SK-N-SH treated with all-trans-retinoic acid at 6 μM for 48 hours (cell line): ENCODE results near the gene TMOD4.

Experiments
- ATAC-seq: fragments of 200-7000 bp; cut with Tn5 transposase; 3 replicates; pipeline ENCODE4 v1.9.1; 2020; ENCODE audit warnings: mild to moderate bottlenecking, moderate library complexity
- ARNTL ChIP-seq: fragments of 450-650 bp; formaldehyde crosslinking; IDR thresholded peaks from 2 replicates; pipeline ENCODE4 v1.5.0; 2020; ENCODE audit warnings: low read depth, mild to moderate bottlenecking, moderate library complexity, borderline replicate concordance
- BACH2 ChIP-seq: fragments of 250-450 bp; sonication (Bioruptor Pico); IDR thresholded peaks from 2 replicates; pipeline ENCODE4 v1.9.0; 2021; ENCODE audit warnings: mild to moderate bottlenecking, borderline replicate concordance
- CREB5 ChIP-seq: fragments of 250-450 bp; sonication (Bioruptor Pico); IDR thresholded peaks from 2 replicates; pipeline ENCODE4 v1.5.1; 2020; ENCODE audit warnings: low read depth, mild to moderate bottlenecking, moderate library complexity
- CSDC2 ChIP-seq: fragments of 250-450 bp; sonication (Bioruptor Pico); IDR thresholded peaks from 2 replicates; pipeline ENCODE4 v1.5.0; 2020; ENCODE audit warnings: mild to moderate bottlenecking, moderate library complexity
- CSRNP3 ChIP-seq: fragments of 250-450 bp; sonication (Bioruptor Pico); IDR thresholded peaks from 2 replicates; pipeline ENCODE4 v1.5.1; 2021; ENCODE audit warnings: mild to moderate bottlenecking, moderate library complexity
- ESRRG ChIP-seq: fragments of 250-450 bp; sonication (Bioruptor Pico); IDR thresholded peaks from 2 replicates; pipeline ENCODE4 v1.6.1; 2021; ENCODE audit warnings: mild to moderate bottlenecking
- GLIS3 ChIP-seq: fragments of 250-450 bp; sonication (Bioruptor Pico); IDR thresholded peaks from 2 replicates; pipeline ENCODE4 v1.5.0; 2020; ENCODE audit warnings: mild to moderate bottlenecking, moderate library complexity
- ISL1 ChIP-seq: fragments of 250-450 bp; sonication (Bioruptor Pico); IDR thresholded peaks from 2 replicates; pipeline ENCODE4 v2.1.2; 2022; ENCODE audit warnings: mild to moderate bottlenecking, moderate library complexity
- OSR1 ChIP-seq: fragments of 250-450 bp; sonication (Bioruptor Pico); IDR thresholded peaks from 2 replicates; pipeline ENCODE4 v1.8.0; 2022; ENCODE audit warnings: moderate library complexity, mild to moderate bottlenecking, inconsistent platforms
- POU6F1 ChIP-seq: fragments of 250-450 bp; sonication (Bioruptor Pico); IDR thresholded peaks from 2 replicates; pipeline ENCODE4 v1.8.0; 2021; ENCODE audit warnings: low read depth, mild to moderate bottlenecking, moderate library complexity, borderline replicate concordance
- PPARA ChIP-seq: fragments of 250-450 bp; sonication (Bioruptor Pico); IDR thresholded peaks from 2 replicates; pipeline ENCODE4 v1.5.0; 2020; ENCODE audit warnings: mild to moderate bottlenecking, borderline replicate concordance
- RARB ChIP-seq: fragments of 250-450 bp; sonication (Bioruptor Pico); IDR thresholded peaks from 2 replicates; pipeline ENCODE4 v1.8.0; 2021; ENCODE audit warnings: mild to moderate bottlenecking, moderate library complexity
- SNAI2 ChIP-seq: fragments of 250-450 bp; sonication (Bioruptor Pico); IDR thresholded peaks from 2 replicates; pipeline ENCODE4 v1.5.0; 2020; ENCODE audit warnings: mild to moderate bottlenecking, moderate library complexity
- TCF4 ChIP-seq: fragments of 250-450 bp; sonication (Bioruptor Pico); IDR thresholded peaks from 2 replicates; pipeline ENCODE4 v1.8.0; 2021; ENCODE audit warnings: mild to moderate bottlenecking, moderate library complexity, borderline replicate concordance
- TOX ChIP-seq: fragments of 250-450 bp; sonication (Bioruptor Pico); IDR thresholded peaks from 2 replicates; pipeline ENCODE4 v1.8.0; 2021; ENCODE audit warnings: mild to moderate bottlenecking, moderate library complexity, borderline replicate concordance
- TSHZ2 ChIP-seq: fragments of 250-450 bp; sonication (Bioruptor Pico); IDR thresholded peaks from 2 replicates; pipeline ENCODE4 v1.5.0; 2020; ENCODE audit warnings: mild to moderate bottlenecking, moderate library complexity
- ZC3H10 ChIP-seq: fragments of 250-450 bp; sonication (Bioruptor Pico); IDR thresholded peaks from 2 replicates; pipeline ENCODE4 v1.5.1; 2021; ENCODE audit warnings: mild to moderate bottlenecking, moderate library complexity
- ZFP3 ChIP-seq: fragments of 250-450 bp; sonication (Bioruptor Pico); IDR thresholded peaks from 2 replicates; pipeline ENCODE4 v1.5.0; 2020; ENCODE audit warnings: mild to moderate bottlenecking, moderate library complexity
- ZFP30 ChIP-seq: fragments of 450-650 bp; formaldehyde crosslinking; IDR thresholded peaks from 2 replicates; pipeline ENCODE4 v1.5.0; 2022; ENCODE audit warnings: mild to moderate bottlenecking, moderate library complexity
- ZNF565 ChIP-seq: fragments of 450-650 bp; formaldehyde crosslinking; conservative IDR thresholded peaks from 2 replicates; pipeline ENCODE4 v1.5.0; 2020; ENCODE audit warnings: low read depth, mild to moderate bottlenecking, moderate library complexity
- ZNF8 ChIP-seq: fragments of 450-650 bp; formaldehyde crosslinking; IDR thresholded peaks from 2 replicates; pipeline ENCODE4 v1.5.0; 2020; ENCODE audit warnings: mild to moderate bottlenecking, moderate library complexity

TMOD4 gene

GRCh38 chr1:151134991-151135390 is 40.8 kb downstream of the TMOD4 start:
- no peak for TF ChIP-seq POU6F1 (CRISPR knock-in tag)
- TF ChIP-seq TSHZ2 (CRISPR knock-in tag), result no peak
- no peak for TF ChIP-seq ZNF8 (CRISPR knock-in tag)
- no peak for TF ChIP-seq CSRNP3
- TF ChIP-seq ESRRG, result no peak
- no peak for TF ChIP-seq OSR1 (CRISPR knock-in tag)
- no peak for TF ChIP-seq PPARA (CRISPR knock-in tag)
- TF ChIP-seq ZFP3, result no peak
- no peak for TF ChIP-seq TCF4 (CRISPR knock-in tag)
- TF ChIP-seq ZNF565, result no peak
- no peak for TF ChIP-seq ARNTL (CRISPR knock-in tag)
- TF ChIP-seq TOX (CRISPR knock-in tag), result no peak
- no peak for TF ChIP-seq ISL1 (CRISPR knock-in tag)
- no peak for TF ChIP-seq SNAI2 (CRISPR knock-in tag)
- TF ChIP-seq, all 23 proteins: peak for 0
- no peak for ATAC-seq

GRCh38 chr1:151134396-151134795 is 41.4 kb downstream of the TMOD4 start:
- no peak for ATAC-seq
- TF ChIP-seq SNAI2 (CRISPR knock-in tag) (no peak), ZNF8 (CRISPR knock-in tag) (no peak), GLIS3 (no peak), BACH2 (CRISPR knock-in tag) (no peak)

GRCh38 chr1:151133018-151133806 is 42.6 kb downstream of the TMOD4 start:
- ATAC-seq, result no peak
- TF ChIP-seq TCF4 (CRISPR knock-in tag) (no peak), ZC3H10 (CRISPR knock-in tag) (no peak), CSRNP3 (no peak), BACH2 (CRISPR knock-in tag) (no peak)

GRCh38 chr1:151132335-151133017 is 43.3 kb downstream of the TMOD4 start:
- no peak for ATAC-seq
- TF ChIP-seq CREB5, result no peak
- TF ChIP-seq ARNTL (CRISPR knock-in tag), result no peak
- TF ChIP-seq ESRRG, result no peak
- no peak for TF ChIP-seq ZC3H10 (CRISPR knock-in tag)
- no peak for TF ChIP-seq PPARA (CRISPR knock-in tag)
- no peak for TF ChIP-seq POU6F1 (CRISPR knock-in tag)
- TF ChIP-seq SNAI2 (CRISPR knock-in tag), result no peak
- TF ChIP-seq ZNF8 (CRISPR knock-in tag), result no peak
- TF ChIP-seq ZNF565, result no peak
- no peak for TF ChIP-seq TOX (CRISPR knock-in tag)
- no peak for TF ChIP-seq RARB
- TF ChIP-seq OSR1 (CRISPR knock-in tag), result no peak
- TF ChIP-seq ZFP30 (CRISPR knock-in tag), result no peak
- TF ChIP-seq CSDC2 (CRISPR knock-in tag), result no peak
